BLaER1 (cell line): ENCODE data around the gene SIRT7.

Experiments
- H3K27ac ChIP-seq: shearing (Covaris generic); formaldehyde crosslinking; 2 replicates; pipeline ENCODE4 v1.8.1; 2022
- H3K27me3 ChIP-seq: shearing (Covaris generic); formaldehyde crosslinking; 2 replicates; pipeline ENCODE4 v1.8.1; 2022
- H3K36me3 ChIP-seq: shearing (Covaris generic); formaldehyde crosslinking; 2 replicates; pipeline ENCODE4 v1.8.1; 2022
- H3K4me1 ChIP-seq: shearing (Covaris generic); formaldehyde crosslinking; 2 replicates; pipeline ENCODE4 v1.8.1; 2022
- H3K4me2 ChIP-seq: shearing (Covaris generic); formaldehyde crosslinking; 2 replicates; pipeline ENCODE4 v1.8.1; 2022
- H3K4me3 ChIP-seq: shearing (Covaris generic); formaldehyde crosslinking; 2 replicates; pipeline ENCODE4 v1.8.1; 2022
- H3K9ac ChIP-seq: shearing (Covaris generic); formaldehyde crosslinking; 2 replicates; pipeline ENCODE4 v1.8.1; 2022
- H3K9me3 ChIP-seq: shearing (Covaris generic); formaldehyde crosslinking; 2 replicates; pipeline ENCODE4 v1.8.1; 2022
- H4K20me1 ChIP-seq: shearing (Covaris generic); formaldehyde crosslinking; 2 replicates; pipeline ENCODE4 v1.8.1; 2022
- Cebpa-rat ChIP-seq: shearing (Covaris generic); IDR thresholded peaks from 2 replicates; pipeline ENCODE4 v1.8.1; 2022

Gene SIRT7

GRCh38 chr17:81888105-81888987, 29.6 kb downstream of the SIRT7 start:
- Histone ChIP-seq H3K4me3 (no peak overlapping the region), H3K4me1 (peaks cover 28% of the 10 kb centered on the region), H3K36me3 (peaks cover 72% of the 10 kb centered on the region), H3K9ac (no peak overlapping the region; the same call in 1 of the 2 replicates), H3K4me2 (no peak overlapping the region), H3K27ac (no peak overlapping the region), H3K27me3 (no peaks in the 10 kb centered on the region), H3K9me3 (no peaks in the 10 kb centered on the region), H4K20me1 (peaks cover 75% of the 10 kb centered on the region)
- TF ChIP-seq Cebpa-rat: no peak

DNA sequence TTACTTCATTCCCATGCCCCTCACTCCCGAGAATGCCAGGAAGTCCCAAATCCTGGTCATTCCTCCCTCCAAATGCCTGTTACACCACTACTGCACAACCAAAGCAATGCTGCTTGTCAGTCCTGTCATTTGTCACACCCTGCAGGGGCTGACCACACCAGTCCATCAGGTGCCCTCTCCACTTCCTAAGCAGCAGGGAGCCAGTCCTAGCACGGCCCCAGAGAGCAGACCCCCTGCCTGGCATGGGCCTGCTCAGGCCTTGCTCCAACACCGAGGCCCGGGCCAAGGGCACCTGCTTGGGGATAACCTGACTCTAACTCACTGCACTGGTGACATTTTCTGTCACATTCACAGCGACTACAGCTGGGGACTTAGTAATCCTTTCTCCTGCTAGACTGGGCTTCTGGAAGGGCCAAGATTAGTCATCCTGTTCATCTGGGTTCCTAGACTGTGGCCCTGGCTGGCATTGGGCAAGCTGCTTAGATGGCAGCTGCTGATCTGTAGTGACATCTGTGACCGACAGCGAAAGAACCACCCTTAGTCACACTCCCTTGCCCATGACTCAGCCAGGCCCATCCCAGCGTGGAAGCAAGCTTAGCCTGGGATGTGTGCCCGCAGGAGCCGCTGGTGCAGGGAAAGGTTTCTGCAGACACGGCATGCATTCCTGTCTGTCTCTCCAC, 32.0 kb downstream of the SIRT7 start:
- H3K27ac ChIP-seq: no peak overlapping the region
- H3K9ac ChIP-seq: 0 out of 2 replicates have a peak overlapping the region, but pooled peaks have one; percentile 21
- TF ChIP-seq Cebpa-rat: no peak
- peaks cover 95% of the 10 kb centered on the region for H3K36me3 ChIP-seq
- H4K20me1 ChIP-seq: peaks cover 75% of the 10 kb centered on the region
- peaks cover 14% of the 10 kb centered on the region for H3K4me1 ChIP-seq
- no peaks in the 10 kb centered on the region for H3K27me3 ChIP-seq
- H3K4me3 ChIP-seq: no peak overlapping the region
- H3K9me3 ChIP-seq: no peaks in the 10 kb centered on the region
- no peak overlapping the region for H3K4me2 ChIP-seq

- Histone ChIP-seq H3K4me3 (no peak overlapping the region), H3K9me3 (no peaks in the 10 kb centered on the region), H3K4me2 (no peak overlapping the region), H3K36me3 (peaks cover 100% of the 10 kb centered on the region), H3K9ac (0 out of 2 replicates have a peak overlapping the region, but pooled peaks have one; percentile 15), H3K27ac (no peak overlapping the region), H4K20me1 (peaks cover 71% of the 10 kb centered on the region), H3K27me3 (no peaks in the 10 kb centered on the region), H3K4me1 (peaks cover 13% of the 10 kb centered on the region)
- no peak for TF ChIP-seq Cebpa-rat
These were observed 32.5 kb downstream of the SIRT7 start for GRCh38 chr17:81885454-81885853.

GRCh38 chr17:81884968-81885367, 33.0 kb downstream of the SIRT7 start:
- Histone ChIP-seq H3K4me2 (no peak overlapping the region), H3K9ac (0 out of 2 replicates have a peak overlapping the region, but pooled peaks have one; percentile 15), H3K36me3 (peaks cover 100% of the 10 kb centered on the region), H3K27me3 (no peaks in the 10 kb centered on the region), H3K27ac (no peak overlapping the region), H3K9me3 (no peaks in the 10 kb centered on the region), H3K4me1 (peaks cover 8% of the 10 kb centered on the region), H4K20me1 (peaks cover 66% of the 10 kb centered on the region), H3K4me3 (no peak overlapping the region)
- no peak for TF ChIP-seq Cebpa-rat

DNA sequence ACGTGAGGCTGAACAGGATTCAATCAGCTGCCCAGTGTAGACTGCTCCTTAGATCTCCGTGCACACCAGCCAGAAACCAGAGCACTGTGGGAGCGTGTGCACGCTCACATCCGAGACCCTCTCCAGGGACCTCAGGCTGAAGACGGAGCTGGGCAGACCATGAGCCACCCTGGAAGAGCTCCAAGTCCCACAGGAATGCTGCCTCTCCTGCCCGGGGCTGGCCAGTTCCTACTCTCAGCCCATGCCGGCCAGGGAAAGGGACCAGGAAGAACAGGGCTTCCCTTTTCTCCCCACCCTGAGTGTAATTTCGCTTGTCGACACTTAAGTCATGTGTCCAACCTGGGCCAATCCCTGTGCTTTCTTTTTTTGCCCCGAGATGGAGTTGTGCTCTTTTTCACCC, 33.5 kb downstream of the SIRT7 start:
- Histone ChIP-seq H3K9ac (0 out of 2 replicates have a peak overlapping the region, but pooled peaks have one; percentile 15), H3K4me3 (no peak overlapping the region), H3K36me3 (peaks cover 100% of the 10 kb centered on the region), H3K27me3 (no peaks in the 10 kb centered on the region), H3K4me1 (peaks cover 3% of the 10 kb centered on the region), H3K9me3 (no peaks in the 10 kb centered on the region), H3K27ac (no peak overlapping the region), H4K20me1 (peaks cover 61% of the 10 kb centered on the region), H3K4me2 (no peak overlapping the region)
- TF ChIP-seq Cebpa-rat: no peak

DNA sequence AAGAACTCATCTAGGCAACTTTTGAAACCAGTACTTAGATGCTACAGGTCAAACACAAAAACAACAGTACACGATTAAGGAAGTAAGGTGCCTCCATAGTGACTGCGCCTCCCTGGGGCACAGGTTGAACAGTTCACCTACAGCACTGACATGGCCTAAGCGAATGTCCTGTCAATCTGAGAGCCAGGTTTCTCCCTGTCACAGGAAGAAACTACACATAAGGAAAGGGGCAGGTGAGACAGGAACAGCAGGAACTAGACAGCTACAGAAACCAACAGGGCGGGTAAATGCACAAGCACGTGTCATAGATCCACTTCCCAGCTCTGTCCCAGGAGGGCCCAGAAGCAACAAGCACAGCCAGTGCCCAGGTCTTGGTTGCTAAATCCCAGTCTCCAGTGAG, 38.9 kb downstream of the SIRT7 start:
- no peak overlapping the region for H3K27ac ChIP-seq
- H3K9ac ChIP-seq: no peak overlapping the region; the same call in 1 of the 2 replicates
- no peaks in the 10 kb centered on the region for H3K4me1 ChIP-seq
- H3K4me3 ChIP-seq: no peak overlapping the region
- H3K4me2 ChIP-seq: no peak overlapping the region
- peaks cover 7% of the 10 kb centered on the region for H4K20me1 ChIP-seq
- TF ChIP-seq Cebpa-rat: no peak
- H3K9me3 ChIP-seq: no peaks in the 10 kb centered on the region
- peaks cover 78% of the 10 kb centered on the region for H3K36me3 ChIP-seq
- no peaks in the 10 kb centered on the region for H3K27me3 ChIP-seq

DNA sequence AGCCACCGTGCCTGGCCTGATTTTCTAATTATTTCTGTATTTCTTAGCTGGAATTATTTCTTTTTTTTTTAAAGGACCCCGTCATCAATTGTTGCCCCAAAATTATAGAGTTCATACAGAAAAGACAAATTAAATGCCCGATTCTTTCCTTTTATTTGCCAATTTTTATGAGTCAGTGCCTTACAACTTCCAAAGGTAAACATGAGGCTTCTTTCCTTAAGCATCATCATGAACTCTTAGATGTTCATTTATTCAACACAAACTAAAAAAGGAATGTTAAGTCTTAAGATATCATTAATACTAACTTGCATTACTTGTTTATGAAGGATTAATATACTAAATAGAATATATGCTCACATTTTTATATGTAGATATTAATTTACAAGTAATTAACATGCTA, 39.7 kb downstream of the SIRT7 start:
- Histone ChIP-seq H3K36me3 (peaks cover 70% of the 10 kb centered on the region), H4K20me1 (no peaks in the 10 kb centered on the region), H3K9ac (no peak overlapping the region), H3K9me3 (no peaks in the 10 kb centered on the region), H3K4me3 (no peak overlapping the region), H3K27ac (no peak overlapping the region), H3K27me3 (no peaks in the 10 kb centered on the region), H3K4me1 (peaks cover 7% of the 10 kb centered on the region), H3K4me2 (no peak overlapping the region)
- TF ChIP-seq Cebpa-rat: no peak

- no peaks in the 10 kb centered on the region for H3K27me3 ChIP-seq
- no peaks in the 10 kb centered on the region for H3K9me3 ChIP-seq
- H3K4me3 ChIP-seq: no peak overlapping the region
- H3K4me2 ChIP-seq: no peak overlapping the region
- no peak for TF ChIP-seq Cebpa-rat
- peaks cover 14% of the 10 kb centered on the region for H3K4me1 ChIP-seq
- H4K20me1 ChIP-seq: no peaks in the 10 kb centered on the region
- H3K27ac ChIP-seq: no peak overlapping the region
- H3K36me3 ChIP-seq: peaks cover 63% of the 10 kb centered on the region
- no peak overlapping the region for H3K9ac ChIP-seq
These were observed 40.4 kb downstream of the SIRT7 start for GRCh38 chr17:81877569-81877968.

DNA sequence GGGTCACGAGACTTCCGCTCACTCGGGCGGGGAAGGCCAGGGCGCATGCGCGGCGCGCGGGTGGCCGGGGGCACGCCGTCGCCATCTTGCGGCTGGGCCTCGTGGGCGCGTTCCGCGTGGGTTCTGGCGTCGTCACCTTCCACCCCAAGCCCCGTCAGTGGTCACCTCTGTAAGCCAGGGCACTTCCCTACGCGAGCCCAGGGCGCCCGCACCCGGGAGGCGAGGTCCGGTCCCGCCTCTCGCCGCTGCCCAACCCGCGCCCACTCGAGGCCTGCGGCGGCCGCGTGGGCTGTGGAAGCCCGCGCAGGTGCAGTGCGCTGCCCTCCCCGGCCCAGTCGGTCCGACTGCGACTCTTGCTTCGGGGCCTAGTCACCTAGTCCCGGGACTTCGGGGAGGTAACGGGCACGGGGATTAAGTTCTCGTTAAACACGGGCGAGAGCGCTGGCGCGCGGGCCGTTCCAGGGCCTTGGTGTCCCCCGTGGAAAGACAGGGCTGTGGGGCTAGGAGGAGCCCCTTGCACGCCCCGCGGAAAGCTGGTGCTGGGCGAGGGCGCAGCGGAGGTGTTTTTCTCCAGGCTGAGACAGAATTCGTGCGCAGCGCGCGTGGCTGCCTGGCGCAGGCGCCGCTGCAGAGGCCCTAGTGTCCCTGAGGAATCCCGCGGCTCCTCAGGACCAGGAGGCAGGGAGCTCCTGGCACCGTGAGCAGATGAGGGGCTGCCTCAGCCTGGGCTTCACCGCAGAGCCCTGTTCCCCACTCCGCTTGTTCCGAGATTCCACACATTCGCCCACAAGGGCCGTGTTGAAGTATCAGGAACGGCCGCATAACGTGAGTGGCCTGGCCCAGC, 46.4 kb downstream of the SIRT7 start:
- Histone ChIP-seq H4K20me1 (peaks cover 42% of the 10 kb centered on the region), H3K9ac (peak overlapping the region; percentile 99), H3K9me3 (no peaks in the 10 kb centered on the region), H3K27me3 (no peaks in the 10 kb centered on the region), H3K4me1 (peaks cover 51% of the 10 kb centered on the region), H3K27ac (peak overlapping the region; percentile 100), H3K36me3 (peaks cover 34% of the 10 kb centered on the region), H3K4me3 (peak overlapping the region; percentile 94), H3K4me2 (peak overlapping the region; percentile 88)
- no peak for TF ChIP-seq Cebpa-rat
